Limb (tissue), 2 donors: ENCODE measurements around the gene UBXN6.

Experiments
- DNase-seq, 2 donors: peaks; one replicate each; pipeline ENCODE4 v3.0.0-alpha.2; 2016; ENCODE audit errors: extremely low spot score in 2 of 2

UBXN6 gene

GRCh38 chr19:4442819-4443146 lies 14.8 kb downstream of the UBXN6 start:
- DNase-seq = no peak

DNA sequence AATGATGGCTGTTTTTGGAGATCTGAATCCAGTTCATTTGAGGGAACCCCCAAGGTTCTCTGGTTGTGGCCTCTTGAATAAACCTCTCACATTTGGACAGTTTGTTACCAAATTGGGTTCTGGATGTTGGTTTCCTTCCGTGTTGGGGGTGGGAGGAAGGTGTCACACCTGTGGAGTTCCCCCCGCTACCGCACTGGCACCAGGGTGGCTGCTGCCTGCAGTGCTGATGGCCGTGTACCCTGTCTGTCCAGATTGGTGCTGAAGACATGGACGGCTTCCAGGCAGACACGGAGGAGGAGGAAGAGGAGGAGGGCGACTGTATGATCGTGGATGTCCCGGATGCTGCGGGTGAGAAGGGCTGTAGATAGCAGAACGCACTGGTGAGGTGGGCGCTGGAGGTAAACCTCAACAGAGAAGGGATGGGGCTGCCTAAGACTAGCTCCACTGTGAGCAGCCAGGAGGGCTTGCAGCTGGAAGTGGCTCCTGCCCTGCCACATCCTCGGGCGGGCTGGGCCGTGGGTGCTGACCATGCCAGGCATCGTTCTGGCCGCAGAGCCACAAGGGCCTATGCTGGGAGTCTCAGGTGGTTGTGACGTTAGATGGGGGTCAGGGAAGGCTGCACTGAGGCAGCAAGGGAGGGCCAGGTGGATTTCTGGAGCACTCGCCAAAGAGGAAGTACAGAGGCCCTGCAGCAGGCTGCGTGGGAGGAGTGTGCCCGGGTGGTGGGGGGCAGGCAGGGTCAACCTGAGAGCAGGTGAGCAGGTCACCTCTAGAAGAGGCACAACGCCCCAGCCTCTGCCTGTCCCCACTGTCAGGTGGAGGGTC lies 15.4 kb downstream of the UBXN6 start:
- DNase-seq = no peak

GRCh38 chr19:4439243-4439642 lies 18.4 kb downstream of the UBXN6 start:
- no peak for DNase-seq

DNA sequence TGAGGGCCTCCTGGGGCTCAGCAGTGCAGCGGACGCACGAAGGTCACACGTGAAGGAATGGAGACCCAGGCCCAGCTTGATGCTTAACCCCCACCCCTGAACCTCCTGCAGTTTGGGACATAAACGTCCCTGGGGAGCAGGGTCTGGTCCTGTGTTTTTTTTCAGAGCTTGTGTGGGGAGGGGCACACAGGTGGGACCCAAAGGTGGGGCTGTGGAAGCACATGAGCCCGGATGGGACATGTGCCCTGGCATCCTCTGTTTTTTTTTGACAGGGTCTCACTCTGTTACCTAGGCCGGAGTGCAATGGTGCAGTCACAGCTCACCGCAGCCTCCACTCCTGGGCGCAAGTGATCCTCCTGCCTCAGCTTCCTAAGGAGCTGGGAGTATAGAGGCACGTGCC lies 20.5 kb downstream of the UBXN6 start:
- no peak for DNase-seq

DNA sequence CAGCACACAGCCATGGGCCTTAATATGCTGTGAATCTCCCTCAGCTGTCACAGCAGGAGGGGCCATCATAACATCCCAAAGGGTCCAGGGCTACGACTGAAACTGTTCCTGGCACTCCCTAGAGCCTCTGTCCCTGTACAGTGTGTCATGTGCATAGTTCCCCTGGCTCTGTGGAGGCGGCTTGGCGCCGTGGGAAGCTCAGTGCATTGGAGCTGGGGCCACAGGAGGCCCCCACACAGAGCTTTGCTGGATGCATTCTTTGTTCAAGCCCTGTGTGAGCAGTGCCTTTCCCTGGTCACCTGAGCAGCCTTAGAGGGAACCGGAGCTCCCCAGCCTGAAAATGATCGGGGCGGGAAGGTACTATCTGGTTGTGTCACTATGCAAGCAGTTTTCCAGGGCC lies 21.4 kb downstream of the UBXN6 start:
- no peak for DNase-seq

GRCh38 chr19:4434391-4434790 lies 23.2 kb downstream of the UBXN6 start:
- no peak for DNase-seq

- DNase-seq = no peak
These were observed 24.6 kb downstream of the UBXN6 start for GRCh38 chr19:4432918-4433506.

DNA sequence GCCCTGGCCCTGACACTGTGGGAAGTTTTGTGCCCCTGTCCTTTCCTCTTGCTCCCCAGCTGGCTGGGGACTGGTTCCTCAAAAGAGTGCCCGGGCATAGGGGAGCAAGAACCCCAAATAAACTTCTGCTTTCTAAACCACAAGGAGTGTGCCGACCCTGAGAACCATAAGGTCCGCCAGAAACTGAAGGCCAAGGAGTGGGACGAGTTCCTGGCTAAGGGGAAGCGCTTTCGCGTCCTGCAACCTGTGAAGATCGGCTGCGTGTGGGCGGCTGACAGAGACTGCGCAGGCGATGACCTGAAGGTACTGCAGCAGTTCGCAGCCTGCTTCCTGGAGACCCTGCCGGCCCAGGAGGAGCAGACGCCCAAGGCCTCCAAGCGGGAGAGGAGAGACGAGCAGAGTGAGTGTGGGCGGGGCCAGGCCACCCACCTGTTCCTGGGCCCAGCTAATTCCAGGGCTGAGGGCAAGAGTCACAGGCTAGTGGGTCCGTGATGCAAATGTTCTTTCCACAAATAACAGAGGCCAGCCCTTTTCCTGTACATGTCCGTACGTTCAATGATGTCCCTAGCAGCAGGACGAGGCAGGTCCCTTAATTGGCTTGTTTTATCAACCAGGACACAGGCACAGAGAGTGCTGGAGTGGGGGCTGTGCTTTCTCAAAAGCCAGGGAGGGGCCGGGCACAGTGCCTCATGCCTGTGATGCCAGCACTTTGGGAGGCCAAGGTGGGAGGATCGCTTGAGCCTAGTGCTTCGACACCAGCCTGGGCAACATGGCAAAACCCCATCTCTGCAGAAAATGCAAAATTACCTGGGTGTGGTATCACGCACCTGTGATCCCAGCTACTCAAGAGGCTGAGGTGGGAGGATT lies 25.6 kb downstream of the UBXN6 start:
- no peak for DNase-seq

GRCh38 chr19:4431296-4431695 lies 26.3 kb downstream of the UBXN6 start:
- DNase-seq = no peak

- DNase-seq = no peak
These were observed 26.8 kb downstream of the UBXN6 start for GRCh38 chr19:4430760-4431159.

DNA sequence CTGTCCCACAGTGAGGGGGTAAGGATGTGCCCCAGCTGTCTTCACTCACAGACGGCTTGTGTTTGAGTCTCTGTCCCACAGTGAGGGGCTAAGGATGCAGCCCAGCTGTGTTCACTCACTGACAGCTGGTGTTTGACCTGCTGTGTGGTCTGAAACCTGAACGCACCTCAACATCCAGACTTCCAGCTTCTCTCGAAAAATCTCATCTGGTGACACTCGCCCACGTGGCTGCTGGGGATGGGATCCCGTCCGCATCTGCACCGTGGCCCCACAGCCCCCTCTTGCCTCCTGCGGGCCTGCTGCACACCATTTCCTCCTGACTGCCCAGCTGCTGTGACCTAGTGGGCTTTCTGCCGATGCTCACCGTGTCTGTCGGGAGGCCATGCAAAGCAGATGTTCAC lies 27.8 kb downstream of the UBXN6 start:
- no peak for DNase-seq

GRCh38 chr19:4429256-4429655 lies 28.3 kb downstream of the UBXN6 start:
- no peak for DNase-seq

DNA sequence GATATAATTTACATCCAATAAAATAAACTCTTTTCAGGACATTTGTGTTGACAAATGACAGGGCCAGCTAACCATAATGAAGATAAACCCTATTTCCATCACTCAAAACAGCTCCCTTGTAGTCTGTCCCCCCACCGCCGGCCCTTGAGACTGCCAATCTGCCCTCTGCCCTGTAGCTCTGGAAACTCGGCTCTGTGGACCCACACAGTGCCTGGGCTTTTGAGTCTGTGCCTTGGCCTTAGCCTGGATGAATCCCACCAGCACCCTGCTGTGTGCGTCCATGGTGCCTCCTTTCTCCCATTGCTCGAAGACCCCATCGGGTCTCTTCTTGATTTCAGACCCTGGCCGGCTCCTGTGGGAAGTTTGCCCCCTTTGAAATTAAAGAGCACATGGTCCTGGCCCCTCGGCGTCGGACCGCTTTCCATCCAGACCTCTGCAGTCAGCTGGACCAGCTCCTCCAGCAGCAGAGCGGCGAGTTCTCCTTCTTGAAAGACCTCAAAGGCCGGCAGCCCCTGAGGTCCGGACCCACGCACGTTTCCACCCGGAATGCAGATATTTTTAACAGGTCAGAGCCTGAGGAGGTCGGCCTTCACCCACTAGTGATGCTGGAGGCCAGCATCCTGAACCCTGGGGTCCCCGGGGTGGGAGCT lies 29.1 kb downstream of the UBXN6 start:
- DNase-seq = no peak

DNA sequence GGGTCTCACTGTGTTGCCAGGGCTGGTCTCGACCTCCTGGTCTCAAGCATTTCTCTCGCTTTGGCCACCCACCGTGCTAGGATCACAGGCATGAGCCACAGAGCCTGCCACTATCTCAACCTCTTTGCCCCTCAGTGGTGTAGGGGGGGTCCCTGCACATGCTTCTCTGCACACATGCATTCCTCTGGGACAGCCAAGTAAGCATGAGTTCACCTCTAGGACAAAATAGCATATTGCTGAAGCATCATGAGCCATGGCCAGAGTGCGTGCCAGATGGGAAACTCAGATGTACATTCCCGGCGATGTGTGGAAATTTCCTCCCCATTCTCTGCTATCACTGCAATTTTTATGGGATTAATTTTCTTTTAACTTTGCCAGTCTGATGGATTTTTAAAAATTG lies 32.1 kb downstream of the UBXN6 start:
- no peak for DNase-seq

DNA sequence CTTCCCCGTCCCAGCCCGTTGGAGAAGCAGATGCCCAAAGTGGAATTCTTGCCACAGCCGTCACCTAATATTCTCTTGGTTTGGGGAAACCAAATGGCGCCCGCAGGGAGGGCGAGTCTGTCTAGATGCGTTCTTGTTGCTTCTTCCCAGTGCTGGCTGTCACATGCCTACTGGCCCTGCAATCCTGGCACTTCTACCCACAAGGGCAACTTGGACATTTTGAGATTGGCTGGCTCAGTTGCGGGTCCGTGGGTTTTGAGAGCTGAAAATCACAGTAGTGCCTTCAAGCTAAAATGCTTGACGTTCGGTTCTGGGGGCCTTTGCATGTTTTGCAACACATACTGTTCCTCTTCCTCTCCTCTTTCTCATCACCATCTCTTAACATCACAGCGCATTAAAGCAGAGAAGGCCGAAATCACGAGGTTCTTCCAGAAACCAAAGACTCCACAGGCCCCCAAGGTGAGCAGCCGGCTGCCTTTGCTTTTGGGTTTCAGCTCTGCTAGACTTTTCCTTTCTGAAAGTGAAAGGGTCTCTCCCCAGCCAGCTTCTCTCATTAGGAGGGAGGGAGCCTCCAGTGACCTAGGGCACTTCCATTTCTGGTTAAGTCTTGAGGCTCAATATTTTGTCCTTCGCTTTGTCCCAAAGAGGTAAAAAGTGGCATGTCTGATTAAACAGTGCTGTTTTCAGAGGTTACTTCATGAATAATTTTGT lies 34.0 kb downstream of the UBXN6 start:
- no peak for DNase-seq

DNA sequence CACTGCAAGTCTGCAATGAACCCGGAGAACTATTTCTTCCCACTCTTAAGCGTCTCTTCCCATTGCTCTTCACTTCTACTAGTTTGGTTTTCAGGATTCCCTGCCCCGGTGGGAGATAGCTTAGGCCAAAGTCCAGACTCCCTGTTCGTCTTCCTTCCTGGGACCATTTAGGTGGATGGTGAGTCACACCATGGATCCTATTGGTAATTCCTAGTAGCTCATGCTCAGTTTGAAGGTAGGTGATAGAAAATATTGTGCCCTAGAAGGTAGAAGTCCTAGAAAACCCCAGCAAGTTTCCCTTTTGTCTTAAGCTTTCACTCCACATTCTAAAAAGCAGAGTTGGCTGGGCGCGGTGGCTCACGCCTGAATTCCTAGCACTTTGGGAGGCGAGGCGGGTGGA lies 41.3 kb downstream of the UBXN6 start:
- no peak for DNase-seq

GRCh38 chr19:4415352-4415751 lies 42.2 kb downstream of the UBXN6 start:
- no peak for DNase-seq

GRCh38 chr19:4414800-4415321 lies 42.7 kb downstream of the UBXN6 start:
- DNase-seq = no peak

GRCh38 chr19:4414144-4414799 lies 43.3 kb downstream of the UBXN6 start:
- no peak for DNase-seq

DNA sequence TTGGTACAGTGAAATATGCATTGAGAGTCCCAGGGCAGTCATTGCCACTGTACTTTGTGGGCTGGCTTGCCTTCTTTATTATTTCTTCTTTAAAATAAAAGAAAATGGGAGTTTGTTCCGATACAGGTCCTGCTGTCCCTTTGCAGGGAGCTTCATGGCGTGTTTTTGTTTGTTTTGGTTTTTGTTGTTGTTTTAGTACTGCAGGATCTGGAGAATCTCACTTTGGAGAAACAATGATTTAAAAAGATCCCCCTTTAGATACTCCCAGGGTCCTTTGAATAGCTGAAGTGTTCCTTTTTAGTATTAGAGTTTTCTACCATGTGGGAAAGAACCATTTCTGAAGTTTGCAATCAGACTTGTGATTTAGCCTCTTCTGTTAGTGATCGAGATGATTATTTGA lies 44.0 kb downstream of the UBXN6 start:
- DNase-seq = no peak
